Endodermal cell (in vitro differentiated cells): ENCODE results near the gene TMEM45B. TPM values are rescaled to one million over a fixed set of nuclear protein-coding genes. Genes with fewer than 3 reads are reported as not detected.

Experiments
- DNase-seq: peaks from one replicate; pipeline ENCODE4 v3.0.0-alpha.2; 2017
- H3K27ac ChIP-seq: 2 replicates; pipeline ENCODE4 v1.5.1; 2013; ENCODE audit warnings: mild to moderate bottlenecking, low read depth, low read length, moderate library complexity
- H3K27me3 ChIP-seq: 2 replicates; pipeline ENCODE4 v1.6.1; 2013; ENCODE audit warnings: mild to moderate bottlenecking, low read length, moderate library complexity; ENCODE audit not compliant: insufficient read depth, control insufficient read depth, poor library complexity, severe bottlenecking
- H3K36me3 ChIP-seq: 2 replicates; pipeline ENCODE4 v1.7.0; 2013; ENCODE audit warnings: mild to moderate bottlenecking, low read length, moderate library complexity; ENCODE audit not compliant: control insufficient read depth, insufficient read depth
- H3K4me1 ChIP-seq: one replicate; pipeline ENCODE4 v1.7.0; 2013; ENCODE audit warnings: low read length; ENCODE audit not compliant: control insufficient read depth, insufficient read depth
- H3K4me3 ChIP-seq: 2 replicates; pipeline ENCODE4 v1.5.1; 2013; ENCODE audit warnings: mild to moderate bottlenecking, low read length, moderate library complexity
- H3K9ac ChIP-seq: 2 replicates; pipeline ENCODE4 v1.6.1; 2013; ENCODE audit warnings: mild to moderate bottlenecking, low read length, moderate library complexity; ENCODE audit not compliant: poor library complexity, severe bottlenecking; ENCODE audit errors: extremely low read depth
- H3K9me3 ChIP-seq: 2 replicates; pipeline ENCODE4 v1.6.1; 2013; ENCODE audit warnings: mild to moderate bottlenecking, low read length, moderate library complexity; ENCODE audit not compliant: control insufficient read depth
- H3K27ac Mint-ChIP-seq: 2 replicates; pipeline ENCODE4 v1.8.0; 2020; ENCODE audit warnings: mixed read lengths
- H3K27me3 Mint-ChIP-seq: 2 replicates; pipeline ENCODE4 v1.8.0; 2021; ENCODE audit warnings: mild to moderate bottlenecking, mixed read lengths; ENCODE audit not compliant: insufficient read depth
- H3K36me3 Mint-ChIP-seq: 2 replicates; pipeline ENCODE4 v1.8.0; 2020; ENCODE audit warnings: low read depth, mixed read lengths
- H3K4me1 Mint-ChIP-seq: 2 replicates; pipeline ENCODE4 v1.8.0; 2020; ENCODE audit warnings: mixed read lengths
- H3K4me3 Mint-ChIP-seq: 2 replicates; pipeline ENCODE4 v1.8.0; 2020; ENCODE audit warnings: mild to moderate bottlenecking, moderate library complexity, mixed read lengths
- H3K9me3 Mint-ChIP-seq: 2 replicates; pipeline ENCODE4 v1.8.0; 2020; ENCODE audit warnings: mild to moderate bottlenecking, mixed read lengths
- CTCF ChIP-seq: fragments of 200-600 bp; sonication (generic); conservative IDR thresholded peaks from 2 replicates; pipeline ENCODE4 v1.5.0; 2021; ENCODE audit warnings: antibody characterized with exemption, mild to moderate bottlenecking
- WGBS, 2 experiments: methylation state at CpG; one replicate each; pipeline versions ENCODE4 v1.1.5 to v1.1.7; 2013; ENCODE audit warnings: missing lambda C conversion rate in 2 of 2, mixed read lengths in 1 of 2; ENCODE audit not compliant: insufficient coverage in 1 of 2, insufficient read length in 1 of 2; 5-methylcytosine and 5-hydroxymethylcytosine counted together
- total RNA-seq, 2 donors: library from RNA; stranded (reverse); fragmentation: NEBNext Ultra II Directional in 1 of 2; extraction: Animal tissue kit (Norgen Biotek cat#: 25700) in 1 of 2; gene quantifications; 2 replicates in 1 of 2; 3 replicates in 1 of 2; pipeline ENCODE4 v1.2.1, GENCODE V29; 2021

TMEM45B gene
- total RNA-seq, 2 donors from 2014 or later = not detected

DNA sequence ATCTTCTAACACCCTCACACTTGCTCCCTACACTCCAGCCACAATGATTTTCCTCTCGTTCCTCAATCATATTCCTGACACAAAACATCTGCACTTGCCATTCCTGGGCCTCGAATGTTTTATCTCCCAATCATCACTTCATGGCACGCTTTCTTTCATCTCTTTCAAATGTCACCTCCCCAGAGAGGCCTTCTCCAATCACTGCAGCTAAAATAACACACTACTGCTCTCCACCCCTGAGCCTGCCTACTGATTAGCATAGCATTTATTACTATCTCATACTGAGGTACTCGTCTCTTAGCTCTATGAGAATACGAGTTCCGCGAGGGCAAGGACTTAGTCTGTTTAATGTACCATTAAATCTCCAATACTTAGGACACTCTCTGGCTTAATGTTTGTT is 56.3 kb downstream of the TMEM45B start:
- Mint-ChIP-seq H3K9me3 (no peaks in the 10 kb centered on the region), H3K4me1 (no peaks in the 10 kb centered on the region), H3K27ac (no peak overlapping the region), H3K4me3 (no peak overlapping the region), H3K27me3 (no peaks in the 10 kb centered on the region), H3K36me3 (peaks cover 85% of the 10 kb centered on the region)
- no peak overlapping the region for H3K27ac ChIP-seq
- no peak for DNase-seq
- no peak for TF ChIP-seq CTCF
- H3K36me3 ChIP-seq = peaks cover 96% of the 10 kb centered on the region
- WGBS, 2 experiments = 96 to 100% methylated on average over 7 of the region's 7 CpGs
- H3K9me3 ChIP-seq = no peaks in the 10 kb centered on the region
- no peak overlapping the region for H3K9ac ChIP-seq
- H3K4me1 ChIP-seq = no peaks in the 10 kb centered on the region
- no peak overlapping the region for H3K4me3 ChIP-seq
- no peaks in the 10 kb centered on the region for H3K27me3 ChIP-seq

DNA sequence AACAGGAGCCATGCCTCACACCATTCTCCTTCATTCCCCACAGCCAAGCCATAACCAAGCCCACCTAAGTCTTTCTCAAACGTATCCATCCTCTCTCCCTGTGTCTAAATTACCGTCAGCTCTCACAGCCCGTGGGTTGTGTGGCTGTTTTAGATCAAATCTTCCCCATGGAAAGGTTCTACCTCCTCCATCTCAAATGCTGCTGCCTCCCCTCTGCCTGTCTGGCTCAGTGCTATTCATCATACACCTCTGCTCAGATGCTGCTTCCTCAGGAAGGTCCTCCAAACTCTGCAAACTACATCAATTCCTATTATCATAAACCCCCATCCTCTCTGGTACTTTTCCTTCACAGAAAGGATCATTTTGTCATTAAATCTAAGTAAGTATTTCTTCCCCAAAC is 64.7 kb downstream of the TMEM45B start:
- peaks cover 6% of the 10 kb centered on the region for H3K4me1 Mint-ChIP-seq
- H3K36me3 ChIP-seq = peaks cover 94% of the 10 kb centered on the region
- H3K36me3 Mint-ChIP-seq = peaks cover 84% of the 10 kb centered on the region
- no peak overlapping the region for H3K4me3 ChIP-seq
- H3K27ac ChIP-seq = no peak overlapping the region
- no peak overlapping the region for H3K9ac ChIP-seq
- DNase-seq = no peak
- no peaks in the 10 kb centered on the region for H3K9me3 ChIP-seq
- no peak overlapping the region for H3K4me3 Mint-ChIP-seq
- H3K4me1 ChIP-seq = peaks cover 4% of the 10 kb centered on the region
- no peak for TF ChIP-seq CTCF
- H3K9me3 Mint-ChIP-seq = no peaks in the 10 kb centered on the region
- H3K27me3 Mint-ChIP-seq = no peaks in the 10 kb centered on the region
- WGBS, 2 experiments = 92 to 94% methylated on average over 3 of the region's 3 CpGs
- no peak overlapping the region for H3K27ac Mint-ChIP-seq
- no peaks in the 10 kb centered on the region for H3K27me3 ChIP-seq

DNA sequence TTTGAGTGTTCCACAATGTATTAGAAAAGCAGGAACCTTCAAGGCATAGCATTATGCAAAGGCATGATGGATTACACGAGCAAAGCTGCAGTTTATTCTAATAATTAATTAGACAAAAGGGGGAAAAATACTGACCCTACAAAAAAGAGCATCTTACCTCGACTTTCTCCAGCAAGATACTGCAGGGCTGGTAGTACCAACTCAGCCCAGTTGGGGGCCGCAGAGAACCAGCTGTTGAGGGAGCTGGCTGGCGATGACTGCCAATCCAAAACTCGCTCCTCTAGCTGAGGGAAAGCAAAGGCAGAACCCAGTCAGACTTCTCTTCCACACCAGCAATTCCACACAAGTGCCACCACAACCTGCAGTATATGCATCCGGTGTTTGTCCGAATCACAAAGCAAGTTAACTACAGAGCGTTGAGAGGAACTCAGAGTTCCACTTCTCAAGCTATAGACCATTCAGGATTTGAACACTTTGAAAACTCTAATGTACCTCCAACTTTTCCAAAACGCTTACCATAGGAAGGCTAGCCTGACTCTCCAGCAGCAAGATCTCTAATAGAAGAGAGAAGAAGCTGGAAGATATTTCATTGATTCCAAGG is 66.0 kb downstream of the TMEM45B start:
- H3K27me3 ChIP-seq = no peaks in the 10 kb centered on the region
- Mint-ChIP-seq H3K27me3 (no peaks in the 10 kb centered on the region), H3K4me3 (no peak overlapping the region), H3K27ac (peak overlapping the region; percentile 48), H3K4me1 (peaks cover 6% of the 10 kb centered on the region), H3K9me3 (no peaks in the 10 kb centered on the region), H3K36me3 (peaks cover 86% of the 10 kb centered on the region)
- peaks cover 4% of the 10 kb centered on the region for H3K4me1 ChIP-seq
- peak; percentile 89 for DNase-seq
- no peak overlapping the region for H3K27ac ChIP-seq
- H3K4me3 ChIP-seq = no peak overlapping the region
- no peaks in the 10 kb centered on the region for H3K9me3 ChIP-seq
- TF ChIP-seq CTCF = peak; percentile 77
- H3K9ac ChIP-seq = no peak overlapping the region
- 82 to 93% methylated on average over 2 to 8 of the region's 9 CpGs for WGBS, 2 experiments
- peaks cover 94% of the 10 kb centered on the region for H3K36me3 ChIP-seq
